ENCODE results near the gene LRPAP1. TPM values are rescaled to one million over a fixed set of nuclear protein-coding genes. Genes with fewer than 3 reads are reported as not detected.
"Not testable (repeated sequence)": the region's sequence is repeated elsewhere in the genome, so short reads cannot be mapped to it uniquely, and the experiment has no call there.

The LRPAP1 gene, protein sequence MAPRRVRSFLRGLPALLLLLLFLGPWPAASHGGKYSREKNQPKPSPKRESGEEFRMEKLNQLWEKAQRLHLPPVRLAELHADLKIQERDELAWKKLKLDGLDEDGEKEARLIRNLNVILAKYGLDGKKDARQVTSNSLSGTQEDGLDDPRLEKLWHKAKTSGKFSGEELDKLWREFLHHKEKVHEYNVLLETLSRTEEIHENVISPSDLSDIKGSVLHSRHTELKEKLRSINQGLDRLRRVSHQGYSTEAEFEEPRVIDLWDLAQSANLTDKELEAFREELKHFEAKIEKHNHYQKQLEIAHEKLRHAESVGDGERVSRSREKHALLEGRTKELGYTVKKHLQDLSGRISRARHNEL
- 68.1 TPM for total RNA-seq (ENCODE audit: insufficient read depth, low replicate concordance)

DNA sequence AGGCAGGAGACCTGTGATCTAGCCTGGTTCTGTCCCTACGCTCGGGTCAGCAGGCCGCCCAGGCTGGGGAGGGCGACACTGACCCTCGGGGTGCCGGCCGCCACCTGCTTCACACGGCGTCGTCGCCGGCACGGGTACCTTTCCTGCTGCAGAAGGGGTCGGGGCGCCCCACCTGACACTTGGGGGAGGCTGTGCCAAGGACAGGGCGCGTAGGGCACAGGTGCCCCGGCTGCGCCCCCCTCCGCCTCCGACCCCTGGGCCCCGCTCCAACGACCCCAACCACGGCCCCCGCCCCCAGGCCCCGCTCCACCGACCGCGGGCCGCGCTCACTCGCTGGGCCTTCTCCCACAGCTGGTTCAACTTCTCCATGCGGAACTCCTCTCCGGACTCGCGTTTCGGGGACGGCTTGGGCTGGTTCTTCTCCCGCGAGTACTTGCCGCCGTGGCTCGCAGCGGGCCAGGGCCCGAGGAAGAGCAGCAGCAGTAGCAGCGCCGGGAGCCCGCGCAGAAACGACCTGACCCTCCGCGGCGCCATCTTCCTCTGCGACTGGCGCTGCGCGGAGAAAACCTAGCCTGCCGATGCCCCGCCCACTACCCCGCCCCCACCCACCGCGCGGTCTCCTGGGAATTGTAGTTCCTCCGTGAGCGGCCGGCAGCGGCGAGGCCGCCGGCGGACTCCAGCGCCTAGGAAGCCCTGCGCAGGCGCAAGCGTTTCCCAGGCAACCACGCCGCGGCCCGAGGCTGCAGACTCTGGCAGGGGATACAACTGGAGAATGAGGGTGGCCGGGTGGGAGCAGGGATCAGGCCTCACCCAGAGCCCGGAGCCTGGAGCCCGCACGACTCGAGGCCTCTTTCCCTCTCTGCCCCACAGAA lies at the start of gene LRPAP1:
LRPAP1 (minus strand) TSS at position 544 of the 872 bp plus-strand sequence; CDS start at position 534, 10 bp downstream.
- peak; percentile 95 for DNase-seq (ENCODE audit: low spot score)

DNA sequence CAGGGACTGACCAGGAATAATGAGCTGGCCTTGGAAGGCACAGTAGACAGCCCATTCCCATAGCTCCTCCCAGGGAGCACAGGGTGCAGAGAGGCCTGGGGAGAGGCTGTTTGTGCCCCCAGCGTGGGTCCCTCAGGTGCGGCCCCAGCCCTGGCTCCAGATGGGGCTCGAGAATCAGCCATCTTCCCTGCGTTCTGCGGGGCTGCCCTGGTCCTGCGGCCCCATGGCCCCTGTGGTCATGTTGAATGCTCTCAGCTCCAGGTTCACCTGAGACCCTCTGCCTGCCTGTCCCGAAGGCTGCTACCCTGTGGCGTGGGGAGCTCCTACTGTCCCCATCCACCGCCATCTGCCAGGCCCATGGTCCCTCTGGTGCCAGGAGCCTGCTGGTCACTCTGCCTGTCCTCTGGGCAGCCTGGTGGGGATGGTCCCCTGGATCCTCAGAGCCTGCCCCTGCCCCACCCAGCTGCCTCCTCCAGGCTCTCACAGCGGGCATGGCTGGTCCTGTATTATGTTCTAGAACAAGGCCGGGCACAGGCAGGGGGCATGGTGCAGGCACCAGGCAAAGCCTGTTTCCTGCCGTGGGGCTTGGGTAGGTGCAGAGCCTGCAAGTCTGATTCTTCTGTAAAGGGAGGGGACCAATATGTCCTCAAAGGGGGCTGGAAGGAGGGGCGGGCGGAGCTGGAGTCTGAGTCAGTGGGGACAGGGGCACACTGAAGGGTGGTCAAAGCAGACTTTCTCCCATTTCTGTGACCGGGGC lies 49.3 kb upstream of the LRPAP1 start:
- not testable (repeated sequence) for DNase-seq (ENCODE audit: low spot score)

DNA sequence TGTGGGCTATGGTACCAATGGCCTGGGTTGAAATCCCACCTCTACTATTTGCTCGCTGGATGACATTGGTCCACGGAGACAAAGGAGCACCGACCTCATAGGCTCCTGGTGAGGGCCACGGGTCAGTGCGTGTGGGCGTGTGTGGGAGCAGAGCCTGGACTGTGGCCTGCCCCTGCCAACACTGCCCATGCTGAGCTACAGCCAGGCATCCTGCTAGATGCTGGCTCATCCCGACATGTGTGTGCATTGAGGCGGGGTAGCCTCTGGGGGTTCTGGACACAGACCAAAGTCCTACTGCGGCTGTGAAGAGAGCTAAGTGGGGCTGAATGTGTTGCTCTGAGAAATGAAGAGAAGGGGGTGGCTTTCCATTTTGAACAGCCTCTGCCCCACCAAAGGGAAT lies 48.6 kb upstream of the LRPAP1 start:
- not testable (repeated sequence) for DNase-seq (ENCODE audit: low spot score)

DNA sequence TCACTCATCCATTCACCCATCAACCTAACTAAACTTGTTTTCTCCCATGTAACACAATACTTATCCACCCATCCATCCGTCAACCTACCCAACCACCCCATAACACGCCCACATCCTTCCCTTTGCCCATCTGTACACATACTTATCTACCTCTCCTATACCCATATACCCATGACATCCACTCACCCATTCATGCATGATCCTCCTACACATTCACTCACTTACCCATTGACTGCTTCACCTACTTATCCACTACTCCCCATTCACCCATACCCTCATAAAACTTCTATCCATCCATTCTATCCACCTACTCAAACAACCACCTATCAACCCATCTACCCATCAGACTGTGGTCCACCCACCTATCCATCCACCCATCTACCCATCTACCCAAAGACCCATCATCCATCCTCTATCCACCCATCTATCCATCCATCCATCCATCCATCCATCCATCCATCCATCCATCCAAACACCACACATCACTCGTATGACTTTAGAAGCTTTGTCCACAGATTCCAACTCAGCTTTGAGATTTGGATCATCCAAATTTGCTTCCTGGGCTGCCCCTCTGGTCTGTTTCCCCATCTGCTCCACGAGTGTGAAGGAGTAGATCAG lies 46.4 kb upstream of the LRPAP1 start:
- not testable (repeated sequence) for DNase-seq (ENCODE audit: low spot score)

DNA sequence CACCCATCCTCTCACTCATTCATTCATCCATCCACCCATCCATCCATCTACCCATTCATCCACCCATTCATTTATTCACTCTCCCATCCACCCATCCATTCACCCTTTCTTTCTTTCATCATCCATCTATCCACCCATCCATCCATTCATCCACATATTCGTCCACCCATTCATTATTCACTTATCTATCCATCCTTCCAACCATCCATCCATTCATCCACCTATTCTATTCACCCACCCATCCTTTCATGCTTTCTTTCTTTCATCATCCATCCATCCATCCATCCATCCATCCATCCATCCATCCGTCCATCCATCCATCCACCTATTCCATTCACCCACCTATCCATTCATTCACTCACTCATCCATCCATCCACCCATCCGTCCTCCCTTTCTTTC lies 45.8 kb upstream of the LRPAP1 start:
- DNase-seq (ENCODE audit: low spot score): not testable (repeated sequence)

DNA sequence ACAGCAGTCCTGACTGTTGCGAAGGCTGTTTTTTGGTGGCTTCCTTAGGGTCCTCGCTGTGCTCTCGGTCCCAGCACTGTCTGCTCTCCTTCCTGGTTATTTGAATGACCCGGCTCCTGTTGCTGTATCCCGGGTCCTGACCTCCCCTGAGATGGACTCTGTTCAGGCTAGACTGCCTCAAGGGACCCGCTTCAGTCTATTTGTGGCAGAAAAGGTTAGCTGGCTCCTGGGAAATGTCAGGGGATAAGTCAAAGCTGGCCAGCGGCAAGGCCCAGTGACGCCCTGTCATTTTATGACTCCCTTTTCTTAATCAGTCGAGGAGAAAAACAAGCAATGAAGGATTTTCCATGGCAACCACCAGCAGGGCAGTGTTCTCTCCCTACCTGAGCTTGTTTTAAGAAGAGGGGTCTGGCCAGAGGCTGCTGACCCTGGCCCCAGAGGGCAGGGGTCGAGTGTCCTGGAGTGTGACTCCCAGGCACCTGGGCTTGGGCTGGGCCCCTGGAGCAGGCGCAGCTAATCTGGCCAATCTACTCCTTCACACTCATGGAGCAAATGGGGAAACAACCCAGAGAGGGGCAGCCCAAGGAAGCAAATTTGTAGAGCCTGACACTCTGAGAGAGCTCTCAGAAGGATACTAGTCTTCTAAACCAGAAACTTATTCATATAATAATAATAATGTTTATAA lies 45.1 kb upstream of the LRPAP1 start:
- DNase-seq (ENCODE audit: low spot score): not testable (repeated sequence)

DNA sequence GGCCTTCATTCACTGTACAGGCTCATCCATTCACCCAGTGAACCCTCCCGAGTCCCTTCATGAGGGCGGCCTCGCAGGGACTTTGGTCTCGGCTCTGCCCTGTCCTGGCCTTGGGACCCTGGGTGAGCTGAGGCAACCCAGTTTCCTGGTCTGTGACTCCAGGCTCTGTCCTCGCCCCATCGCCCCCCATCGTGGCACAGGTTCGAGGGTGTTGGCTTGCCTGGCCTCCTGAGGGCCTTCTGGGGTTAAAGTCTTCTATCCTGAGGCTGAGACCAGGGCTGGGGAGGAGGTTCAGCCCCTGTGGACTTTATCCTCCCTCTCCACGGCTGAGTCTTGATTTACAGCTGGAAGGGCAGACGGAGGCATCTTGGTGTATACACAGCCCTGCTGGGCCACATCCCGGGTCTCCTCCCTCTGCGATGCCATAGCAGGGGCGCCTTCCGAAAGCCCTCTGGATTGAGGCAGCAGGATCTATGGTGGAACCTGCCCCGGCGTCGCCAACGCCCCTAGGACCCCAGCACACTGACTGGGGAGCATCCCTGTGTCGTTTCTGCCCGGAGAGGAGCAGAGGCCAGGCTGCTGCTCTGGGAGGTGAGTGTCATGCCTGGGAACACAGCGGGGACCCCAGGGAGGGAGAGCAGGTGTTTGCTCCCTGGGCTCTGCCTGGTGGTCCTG lies 44.4 kb upstream of the LRPAP1 start:
- DNase-seq (ENCODE audit: low spot score): not testable (repeated sequence)

DNA sequence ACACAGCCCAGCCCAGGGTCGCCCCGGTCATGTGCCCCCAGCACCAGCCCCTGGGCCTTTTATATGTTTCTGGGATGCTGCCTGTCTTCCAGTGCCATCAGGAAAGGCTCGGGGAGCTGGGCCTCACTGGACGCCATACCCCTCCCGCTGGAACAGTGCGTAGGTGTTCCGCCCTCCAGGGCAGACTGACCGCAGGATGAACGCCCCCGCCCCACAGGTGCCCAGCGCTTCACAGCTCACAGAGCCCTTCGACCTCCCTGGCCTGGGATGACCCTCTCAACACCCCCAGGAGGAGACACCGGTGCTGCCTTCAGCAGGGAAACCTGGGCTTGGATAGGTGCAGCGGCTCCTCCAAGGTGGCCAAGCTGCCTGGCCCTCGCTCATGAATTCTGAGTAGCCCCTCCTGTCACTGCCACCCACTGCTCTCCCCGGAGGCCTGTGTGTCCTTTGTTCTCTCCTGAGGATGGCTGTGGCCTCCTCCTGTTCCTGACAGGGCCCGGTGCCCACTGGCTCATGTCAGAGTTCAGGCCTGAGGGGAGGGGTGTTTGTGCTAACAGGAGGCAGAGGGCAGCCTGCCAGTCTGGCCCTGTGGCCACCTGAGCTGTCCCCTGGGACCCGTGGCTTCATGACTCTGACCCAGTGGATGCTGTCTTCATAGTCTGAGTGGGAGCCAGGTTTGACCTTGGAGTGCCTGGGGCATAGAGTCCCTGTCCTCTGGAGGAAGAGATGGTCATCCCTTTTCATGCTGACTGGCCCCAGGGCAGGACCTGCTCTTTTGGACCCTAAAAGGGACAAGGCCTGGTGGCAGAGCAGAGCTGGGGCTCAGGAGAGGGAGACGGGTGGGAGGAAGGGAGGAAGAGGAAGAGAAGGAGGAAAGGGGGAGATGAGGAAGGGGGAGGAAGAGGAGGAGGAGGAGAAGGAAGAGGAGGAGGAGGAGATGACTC lies 43.5 kb upstream of the LRPAP1 start:
- not testable (repeated sequence) for DNase-seq (ENCODE audit: low spot score)

DNA sequence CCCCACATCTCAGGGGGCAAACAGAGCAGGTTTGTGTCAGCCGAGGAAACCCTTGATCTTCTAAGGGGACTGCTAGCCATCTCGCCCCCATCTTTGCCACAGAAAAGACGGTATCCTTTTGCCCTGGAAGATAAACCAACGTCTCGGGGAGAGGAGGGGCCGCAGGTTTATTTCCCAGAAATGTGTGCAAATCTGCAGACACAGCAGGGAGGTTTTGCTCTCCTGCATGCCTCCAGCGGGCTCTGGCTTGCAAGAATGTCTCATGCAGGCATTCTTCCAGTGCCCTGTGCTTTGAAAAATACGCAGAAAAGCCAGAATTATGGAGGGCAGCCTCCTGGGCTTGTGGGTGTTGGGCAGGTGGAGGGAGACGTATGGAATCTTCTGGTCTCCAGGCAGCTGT lies 42.6 kb upstream of the LRPAP1 start:
- not testable (repeated sequence) for DNase-seq (ENCODE audit: low spot score)

DNA sequence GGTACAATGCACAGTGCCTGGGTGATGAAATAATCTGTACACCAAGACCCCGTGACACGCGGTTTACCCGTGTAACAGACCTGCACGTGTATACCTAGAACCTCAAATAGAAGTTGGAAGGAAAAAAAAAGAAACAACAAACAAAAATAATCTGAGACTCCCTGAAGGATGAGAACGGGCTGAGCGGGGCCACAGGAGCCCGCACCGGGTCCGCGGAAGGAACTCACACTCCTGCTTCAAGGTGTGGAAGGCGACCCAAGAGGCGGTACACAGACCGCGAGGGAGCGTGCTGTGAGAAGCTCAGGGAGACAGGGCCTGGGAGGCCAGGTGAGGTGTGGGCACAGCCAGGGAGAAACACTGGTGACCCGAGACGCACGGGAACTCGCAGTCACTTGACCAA lies 42.1 kb upstream of the LRPAP1 start:
- not testable (repeated sequence) for DNase-seq (ENCODE audit: low spot score)

DNA sequence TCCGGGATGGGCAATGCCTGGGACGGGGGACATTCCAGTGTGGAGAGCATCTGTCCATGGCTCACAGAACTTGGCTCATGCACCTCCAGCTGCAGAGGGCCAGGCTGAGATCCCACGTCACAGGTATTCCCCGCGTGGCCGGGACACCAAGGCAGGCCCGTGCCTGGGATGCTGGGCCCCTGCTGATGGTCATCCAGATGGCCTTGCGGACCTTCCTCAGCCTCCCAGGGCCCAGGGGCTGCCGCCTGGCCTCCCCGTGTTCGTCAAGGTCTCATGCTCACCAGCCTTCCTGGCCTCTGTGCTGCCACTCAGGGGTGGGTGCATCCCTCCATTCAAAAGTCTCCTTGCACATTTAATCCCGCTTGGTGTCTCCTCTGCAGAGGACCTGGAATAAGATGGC lies 40.9 kb upstream of the LRPAP1 start:
- DNase-seq (ENCODE audit: low spot score): no peak

DNA sequence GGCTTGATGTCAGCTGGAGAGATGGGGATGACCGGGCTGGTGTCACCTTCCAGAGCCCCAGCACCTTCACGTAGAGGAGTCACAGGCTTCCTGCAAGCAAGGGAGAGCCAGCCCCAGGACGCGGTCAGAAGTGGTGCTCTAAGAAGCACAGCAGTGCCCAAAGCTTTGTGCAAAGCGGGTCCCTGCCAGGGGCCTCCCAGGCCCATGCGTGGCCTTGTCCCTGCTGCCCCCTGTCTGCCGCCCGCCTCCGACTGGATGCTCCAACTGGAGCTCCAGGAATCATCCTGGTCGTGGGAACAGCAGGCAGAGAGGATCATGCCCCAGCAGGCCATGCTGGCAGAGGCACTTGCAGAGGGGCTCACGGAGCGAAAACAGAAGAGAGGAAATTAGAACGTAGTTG lies 40.1 kb upstream of the LRPAP1 start:
- DNase-seq (ENCODE audit: low spot score): no peak

DNA sequence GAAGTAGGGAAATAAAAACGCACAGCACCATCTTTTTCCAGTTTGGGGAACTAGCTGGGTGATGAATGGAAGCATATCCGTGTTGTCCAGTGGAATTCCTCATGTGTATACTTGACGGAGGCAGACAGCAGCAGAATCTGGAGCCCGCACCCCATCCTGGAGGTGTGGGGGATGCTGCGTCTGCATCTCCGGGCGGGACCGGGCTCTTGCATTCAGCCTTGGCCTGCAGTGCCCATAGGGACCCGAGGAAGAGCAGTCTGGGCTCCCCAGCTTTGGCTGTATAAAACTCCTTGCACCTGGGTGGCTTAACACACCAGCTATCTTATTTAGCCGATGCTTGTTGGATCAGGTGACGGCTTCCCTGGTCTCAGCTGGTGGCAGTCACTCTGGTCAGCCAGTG lies 39.7 kb upstream of the LRPAP1 start:
- no peak for DNase-seq (ENCODE audit: low spot score)

DNA sequence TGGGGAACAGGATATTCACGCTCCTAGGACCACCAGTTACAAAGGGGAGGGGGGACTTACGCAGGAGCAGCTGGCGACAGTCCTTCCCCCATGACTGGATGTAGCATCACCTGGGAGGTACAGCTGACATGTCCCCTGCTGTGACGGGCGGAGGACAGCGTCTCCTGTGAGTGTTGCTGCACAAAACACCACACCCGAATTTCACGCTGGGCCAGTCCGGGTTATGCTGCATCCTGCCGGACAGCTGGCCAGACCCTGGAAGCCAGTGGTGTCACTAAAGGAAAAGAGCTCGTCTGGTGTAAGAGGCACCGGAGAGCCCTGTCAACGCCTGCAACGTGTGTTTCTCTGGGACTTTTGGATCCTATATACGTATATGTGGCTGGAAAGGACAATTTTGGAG lies 38.7 kb upstream of the LRPAP1 start:
- not testable (repeated sequence) for DNase-seq (ENCODE audit: low spot score)

DNA sequence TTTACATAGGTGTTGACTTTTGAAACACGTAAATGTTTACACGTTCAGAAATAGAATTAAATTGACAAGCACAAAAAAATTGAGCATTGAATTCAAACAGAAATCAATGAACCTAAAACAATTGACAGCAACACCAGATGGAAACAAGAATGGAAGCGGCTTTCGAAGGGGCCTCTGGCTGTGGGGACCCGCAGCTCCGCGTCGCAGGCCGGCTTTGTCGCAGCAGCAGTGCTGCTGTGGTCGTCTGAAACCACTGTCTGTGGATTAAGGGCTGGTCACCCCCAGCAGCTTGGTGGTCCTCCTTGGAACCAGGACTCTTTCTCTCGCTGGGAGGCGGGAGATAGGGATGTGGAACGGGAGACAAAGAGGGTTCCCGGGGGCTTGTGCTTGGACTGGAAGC lies 37.4 kb upstream of the LRPAP1 start:
- DNase-seq (ENCODE audit: low spot score): not testable (repeated sequence)

DNA sequence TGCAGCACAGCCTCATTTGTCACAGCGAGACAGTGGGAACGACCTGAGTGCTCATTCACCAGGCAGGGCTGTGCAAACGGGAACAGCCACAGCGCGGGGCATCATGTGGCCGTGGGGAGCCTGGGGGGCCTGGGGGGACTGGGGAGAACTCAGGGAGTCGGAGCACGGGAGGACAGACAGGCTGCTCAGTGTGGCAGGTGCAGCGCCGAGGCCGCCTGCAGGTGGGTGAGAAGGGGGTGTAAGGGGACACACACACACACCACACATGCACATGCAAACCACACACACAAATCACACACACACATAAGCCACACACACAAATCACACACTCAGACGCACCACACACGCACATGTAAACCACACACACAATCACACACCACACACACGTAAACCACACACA lies 34.5 kb upstream of the LRPAP1 start:
- not testable (repeated sequence) for DNase-seq (ENCODE audit: low spot score)

DNA sequence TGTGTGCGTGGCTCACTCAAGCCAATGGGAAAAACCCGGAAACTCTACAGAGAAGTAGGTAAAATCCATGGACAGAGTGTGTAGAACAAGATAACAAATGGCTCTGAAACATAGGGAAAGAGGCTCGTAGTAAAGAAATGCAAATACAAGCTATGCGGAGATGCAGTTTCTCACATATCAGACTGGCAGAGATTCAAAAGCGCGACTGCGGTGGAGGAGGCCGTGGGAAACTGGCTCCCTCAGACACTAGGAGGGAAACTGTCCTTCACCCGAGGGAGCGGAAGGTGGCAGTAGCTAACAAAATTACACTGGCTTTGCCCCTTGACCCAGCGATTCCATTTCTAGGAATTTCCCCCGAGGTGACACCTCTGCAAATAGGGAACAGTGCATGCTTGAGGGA lies 34.1 kb upstream of the LRPAP1 start:
- peak; percentile 32 for DNase-seq (ENCODE audit: low spot score)

DNA sequence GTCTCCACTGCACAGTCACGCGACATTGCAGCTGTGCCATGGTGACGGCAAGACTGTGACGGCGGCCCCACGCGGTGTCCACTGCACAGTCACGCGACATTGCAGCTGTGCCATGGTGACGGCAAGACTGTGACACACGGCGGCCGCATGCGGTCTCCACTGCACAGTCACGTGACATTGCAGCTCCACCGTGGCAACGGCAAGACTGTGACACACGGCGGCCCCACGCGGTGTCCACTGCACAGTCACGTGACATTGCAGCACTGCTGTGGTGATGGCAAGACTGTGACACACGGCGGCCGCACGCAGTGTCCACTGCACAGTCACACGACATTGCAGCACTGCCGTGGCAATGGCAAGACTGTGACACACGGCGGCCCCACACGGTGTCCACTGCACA lies 32.7 kb upstream of the LRPAP1 start:
- DNase-seq (ENCODE audit: low spot score): not testable (repeated sequence)

DNA sequence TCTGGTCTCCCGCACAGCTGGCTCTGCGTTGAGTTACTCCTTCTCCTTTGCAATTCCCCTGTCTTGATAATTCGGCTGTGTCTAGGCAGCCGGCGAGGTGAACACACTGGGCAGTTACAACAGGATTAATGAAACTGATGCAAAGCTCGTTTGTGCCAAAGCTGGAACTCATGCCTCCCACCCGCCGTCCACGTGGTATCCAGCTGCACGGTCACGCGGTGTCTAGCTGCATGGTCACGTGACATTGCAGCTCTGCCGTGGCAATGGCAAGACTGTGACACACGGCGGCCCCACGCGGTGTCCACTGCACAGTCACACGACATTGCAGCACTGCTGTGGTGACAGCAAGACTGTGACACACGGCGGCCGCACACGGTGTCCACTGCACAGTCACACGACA lies 31.2 kb upstream of the LRPAP1 start:
- DNase-seq (ENCODE audit: low spot score): no peak
